HCT116 (cell line): ENCODE measurements around the gene TMEM132C. TPM values are rescaled to one million over a fixed set of nuclear protein-coding genes. Genes with fewer than 3 reads are reported as not detected.

Experiments used
- ATAC-seq: fragments of 200-7000 bp; cut with Tn5 transposase; 2 replicates; pipeline ENCODE4 v1.9.1; 2020; ENCODE audit warnings: mild to moderate bottlenecking, moderate library complexity
- BruUV-seq: library from RNA; stranded (reverse); fragments of 400-500 nt; replicated peaks from 2 replicates; lab custom pipeline; 2021; lab: Mats Ljungman, UMichigan
- CTCF ChIA-PET: fragments of 300-600 bp; sonication (Branson Sonifier 250); formaldehyde crosslinking; loops from one replicate; lab custom pipeline; 2021; ENCODE audit warnings: antibody characterized with exemption; lab: Charles Lee
- POLR2A ChIA-PET: fragments of 300-600, 350-600 bp; sonication (Branson Sonifier 250); formaldehyde crosslinking; loops from one replicate; lab custom pipeline; 2021; ENCODE audit warnings: antibody characterized with exemption; lab: Charles Lee
- RAD21 ChIA-PET, 2 experiments: fragments of 300-600 bp; sonication (Branson Sonifier 250); formaldehyde crosslinking; loops; one replicate each; lab custom pipeline; 2023; ENCODE audit warnings: low total read pairs in 2 of 2; ENCODE audit not compliant: uncharacterized antibody in 2 of 2, unreplicated experiment in 2 of 2, low non-redundant PET in 1 of 2; lab: Charles Lee
- DNase-seq: peaks from one replicate; pipeline ENCODE4 v3.0.0-alpha.2; 2010; ENCODE audit warnings: low read depth, low spot score
- H2AFZ ChIP-seq: fragments of 200-600 bp; shearing (Covaris generic), sonication (generic); 2 replicates; pipeline ENCODE4 v1.6.1; 2017; ENCODE audit warnings: low read depth, mixed run types, mixed read lengths, antibody characterized with exemption, low read length; ENCODE audit not compliant: poor library complexity, severe bottlenecking
- H3K27ac ChIP-seq: 2 replicates; pipeline ENCODE4 v1.5.1; 2012; ENCODE audit warnings: low read depth, low read length
- H3K27me3 ChIP-seq: fragments of 200-600 bp; sonication (generic); 2 replicates; pipeline ENCODE4 v1.6.1; 2016; ENCODE audit warnings: mixed run types, low read length, mixed read lengths; ENCODE audit not compliant: insufficient read depth
- H3K36me3 ChIP-seq, 2 experiments: fragments of 200-500 bp in 1 of 2; fragments of 200-600 bp in 1 of 2; sonication (Bioruptor generic) in 1 of 2; sonication (generic) in 1 of 2; 2 replicates each; pipeline versions ENCODE4 v1.5.1 to v1.6.1; 2014 to 2016; ENCODE audit warnings: low read length in 2 of 2, inconsistent platforms in 1 of 2, mixed read lengths in 1 of 2, mixed run types in 1 of 2; ENCODE audit not compliant: insufficient read depth in 2 of 2, control insufficient read depth in 1 of 2
- H3K4me1 ChIP-seq, 2 experiments: fragments of 200-600 bp in 1 of 2; sonication (generic) in 1 of 2; 2 replicates each; pipeline versions ENCODE4 v1.5.1 to v1.6.1; 2012 to 2017; ENCODE audit warnings: low read length in 2 of 2, inconsistent platforms in 1 of 2, mild to moderate bottlenecking in 1 of 2, mixed read lengths in 1 of 2, mixed run types in 1 of 2, moderate library complexity in 1 of 2; ENCODE audit not compliant: insufficient read depth in 2 of 2, control insufficient read depth in 1 of 2
- H3K4me2 ChIP-seq: fragments of 200-600 bp; sonication (generic); 2 replicates; pipeline ENCODE4 v1.6.1; 2017; ENCODE audit warnings: mixed run types, low read length, mixed read lengths
- H3K4me3 ChIP-seq, 2 experiments: fragments of 200-600 bp in 1 of 2; sonication (generic) in 1 of 2; replicated peaks in 1 of 2; 2 replicates each; pipeline ENCODE4 v1.5.1; 2011 to 2016; ENCODE audit warnings: low read length in 2 of 2, control low read depth in 1 of 2, low read depth in 1 of 2, mild to moderate bottlenecking in 1 of 2, mixed read lengths in 1 of 2, mixed run types in 1 of 2
- H3K79me2 ChIP-seq: fragments of 200-600 bp; sonication (generic); 2 replicates; pipeline ENCODE4 v1.6.1; 2017; ENCODE audit warnings: mild to moderate bottlenecking, mixed run types, low read length, moderate library complexity, mixed read lengths; ENCODE audit not compliant: insufficient read depth
- H3K9ac ChIP-seq: fragments of 200-600 bp; sonication (generic); 2 replicates; pipeline ENCODE4 v1.6.1; 2016; ENCODE audit warnings: low read length, mixed read lengths
- H3K9me2 ChIP-seq: fragments of 200-600 bp; sonication (generic), shearing (Covaris generic); 2 replicates; pipeline ENCODE4 v1.6.1; 2017; ENCODE audit warnings: mixed run types, mild to moderate bottlenecking, moderate library complexity; ENCODE audit not compliant: insufficient read depth
- H3K9me3 ChIP-seq, 2 experiments: fragments of 200-500 bp in 1 of 2; fragments of 200-600 bp in 1 of 2; sonication (Bioruptor generic) in 1 of 2; sonication (generic) in 1 of 2; 2 replicates each; pipeline ENCODE4 v1.6.1; 2014 to 2017; ENCODE audit warnings: low read length in 2 of 2, mixed read lengths in 2 of 2, inconsistent platforms in 1 of 2, low read depth in 1 of 2, mild to moderate bottlenecking in 1 of 2, mixed run types in 1 of 2, moderate library complexity in 1 of 2; ENCODE audit not compliant: control insufficient read depth in 1 of 2, insufficient read depth in 1 of 2
- H4K20me1 ChIP-seq: fragments of 200-600 bp; sonication (generic), shearing (Covaris generic); 2 replicates; pipeline ENCODE4 v1.6.1; 2017; ENCODE audit warnings: mixed run types, mild to moderate bottlenecking, moderate library complexity; ENCODE audit not compliant: insufficient read depth
- ATF3 ChIP-seq: IDR thresholded peaks from 2 replicates; pipeline ENCODE4 v1.6.1; 2012
- CBX3 ChIP-seq: IDR thresholded peaks from 2 replicates; pipeline ENCODE4 v1.6.1; 2012; ENCODE audit warnings: low read depth
- CEBPB ChIP-seq: IDR thresholded peaks from 2 replicates; pipeline ENCODE4 v1.6.1; 2012; ENCODE audit warnings: low read depth
- CTCF ChIP-seq, 3 experiments: fragments of 200-600 bp in 1 of 3; sonication (generic) in 1 of 3; IDR thresholded peaks in 2 of 3; conservative IDR thresholded peaks in 1 of 3; 2 replicates each; pipeline ENCODE4 v1.5.1; 2012 to 2017; ENCODE audit warnings: low read depth in 2 of 3, low read length in 2 of 3, antibody characterized with exemption in 1 of 3, borderline replicate concordance in 1 of 3, control low read depth in 1 of 3, mild to moderate bottlenecking in 1 of 3, mixed read lengths in 1 of 3, mixed run types in 1 of 3, moderate library complexity in 1 of 3; ENCODE audit not compliant: insufficient read depth in 1 of 3
- EGR1 ChIP-seq: IDR thresholded peaks from 2 replicates; pipeline ENCODE4 v1.6.1; 2012; ENCODE audit warnings: low read depth
- ELF1 ChIP-seq: IDR thresholded peaks from 2 replicates; pipeline ENCODE4 v1.6.1; 2012; ENCODE audit warnings: low read depth, borderline replicate concordance
- EZH2 ChIP-seq: fragments of 200-600 bp; sonication (generic); IDR thresholded peaks from 2 replicates; pipeline ENCODE4 v1.6.1; 2017; ENCODE audit warnings: antibody characterized with exemption, mixed run types
- JUND ChIP-seq: IDR thresholded peaks from 2 replicates; pipeline ENCODE4 v1.6.1; 2012
- POLR2A ChIP-seq: IDR thresholded peaks from 2 replicates; pipeline ENCODE4 v1.7.0; 2011; ENCODE audit warnings: borderline replicate concordance; ENCODE audit not compliant: insufficient read depth, insufficient read length; ENCODE audit errors: extremely low read depth
- RAD21 ChIP-seq: IDR thresholded peaks from 2 replicates; pipeline ENCODE4 v1.6.1; 2012; ENCODE audit warnings: low read depth, mild to moderate bottlenecking
- REST ChIP-seq: IDR thresholded peaks from 2 replicates; pipeline ENCODE4 v1.6.1; 2012; ENCODE audit warnings: low read depth
- SIN3A ChIP-seq: IDR thresholded peaks from 2 replicates; pipeline ENCODE4 v1.6.1; 2012; ENCODE audit warnings: low read depth
- SP1 ChIP-seq: IDR thresholded peaks from 2 replicates; pipeline ENCODE4 v1.6.1; 2012; ENCODE audit warnings: low read depth
- SRF ChIP-seq: IDR thresholded peaks from 2 replicates; pipeline ENCODE4 v1.6.1; 2012; ENCODE audit warnings: low read depth
- TCF7L2 ChIP-seq: IDR thresholded peaks from 2 replicates; pipeline ENCODE4 v1.7.0; 2011; ENCODE audit warnings: borderline replicate concordance, inconsistent platforms; ENCODE audit not compliant: insufficient read depth, insufficient read length; ENCODE audit errors: extremely low read depth
- ZBTB33 ChIP-seq: IDR thresholded peaks from 2 replicates; pipeline ENCODE4 v1.6.1; 2011; ENCODE audit warnings: mild to moderate bottlenecking, low read length, moderate library complexity; ENCODE audit not compliant: insufficient replicate concordance; ENCODE audit errors: extremely low read depth
- ZNF274 ChIP-seq: fragments of 200-500 bp; sonication (Bioruptor generic); IDR thresholded peaks from 2 replicates; pipeline ENCODE4 v1.6.1; 2014; ENCODE audit warnings: mild to moderate bottlenecking, low read depth, low read length, inconsistent platforms
- intact Hi-C: fragments of 100-400 bp; cut with micrococcal nuclease; formaldehyde crosslinking; loops from 2 replicates; pipeline ENCODE4 v1.10.0; 2022
- total RNA-seq: library from RNA; stranded (reverse); gene quantifications from one replicate; pipeline ENCODE4 v1.2.1, GENCODE V29; 2021; ENCODE audit not compliant: unreplicated experiment

The TMEM132C gene
- total RNA-seq, 1 experiment from 2014 or later = not detected

GRCh38 chr12:128336204-128337070 lies 69.5 kb downstream of the TMEM132C start (continued):
- no peak for TF ChIP-seq REST

- ChIA-PET POLR2A (no interaction called here), RAD21 (no interaction called here), CTCF (no interaction called here)
- Histone ChIP-seq H3K27me3 (no peaks in the 10 kb centered on the region), H3K9ac (no peak overlapping the region), H3K27ac (no peak overlapping the region), H3K9me2 (no peaks in the 10 kb centered on the region), H3K4me2 (no peak overlapping the region), H3K79me2 (no peaks in the 10 kb centered on the region), H3K9me3 (peaks cover 22 to 26% of the 10 kb centered on the region in 2 experiments; a peak in 3 of 4 replicates), H3K36me3 (no peaks in the 10 kb centered on the region), H3K4me1 (no peaks in the 10 kb centered on the region), H3K4me3 (no peak overlapping the region), H2AFZ (no peak overlapping the region), H4K20me1 (no peaks in the 10 kb centered on the region)
- TF ChIP-seq ZBTB33 (no peak), ZNF274 (no peak), CEBPB (no peak), EGR1 (no peak), ELF1 (no peak), EZH2 (no peak), TCF7L2 (no peak), JUND (no peak), CTCF (IDR thresholded peaks at IDR 0.05 in 2 of 3, conservative IDR thresholded peaks at IDR 0.05 in 1 of 3; ENCODE audit: borderline replicate concordance in 1 of 3, insufficient read depth in 1 of 3, low read depth in 2 of 3, low read length in 2 of 3) (no peak), RAD21 (no peak), SP1 (no peak), CBX3 (no peak), SIN3A (no peak), ATF3 (no peak), SRF (no peak), POLR2A (no peak)
- ATAC-seq (no peak), DNase-seq (no peak)
- intact Hi-C loops = no loop called here
- no TSS peak for BruUV-seq
Measured at GRCh38 chr12:128337071-128337345, 70.0 kb downstream of the TMEM132C start.
